Measurements from ENCODE around the gene NUDT5.

The NUDT5 gene

GRCh38 chr10:12207114-12207513, 11.4 kb upstream of the NUDT5 start:
- no peak for TF ChIP-seq Cebpa-rat (IDR thresholded peaks at IDR 0.05)

GRCh38 chr10:12205082-12205481, 9.4 kb upstream of the NUDT5 start:
- Histone ChIP-seq H3K9ac (no peak overlapping the region), H3K4me1 (peaks cover 19% of the 10 kb centered on the region), H3K36me3 (peaks cover 99% of the 10 kb centered on the region), H4K20me1 (peaks cover 100% of the 10 kb centered on the region), H3K9me3 (no peaks in the 10 kb centered on the region), H3K27me3 (no peaks in the 10 kb centered on the region), H3K4me3 (no peak overlapping the region), H3K27ac (no peak overlapping the region), H3K4me2 (no peak overlapping the region)
- no peak for TF ChIP-seq Cebpa-rat (IDR thresholded peaks at IDR 0.05)

More at GRCh38 chr10:12207114-12207513, 11.4 kb upstream of the NUDT5 start:
- H3K9me3 ChIP-seq, result no peaks in the 10 kb centered on the region
- H4K20me1 ChIP-seq, result peaks cover 95% of the 10 kb centered on the region
- H3K4me3 ChIP-seq, result no peak overlapping the region
- H3K4me1 ChIP-seq, result peaks cover 5% of the 10 kb centered on the region
- H3K4me2 ChIP-seq, result no peak overlapping the region
- H3K9ac ChIP-seq, result no peak overlapping the region
- H3K27me3 ChIP-seq, result no peaks in the 10 kb centered on the region
- H3K36me3 ChIP-seq, result peaks cover 99% of the 10 kb centered on the region
- no peak overlapping the region for H3K27ac ChIP-seq

GRCh38 chr10:12202226-12202625, 6.5 kb upstream of the NUDT5 start:
- Histone ChIP-seq H3K4me3 (no peak overlapping the region), H4K20me1 (peaks cover 100% of the 10 kb centered on the region), H3K36me3 (peaks cover 89% of the 10 kb centered on the region), H3K27ac (no peak overlapping the region), H3K9me3 (no peaks in the 10 kb centered on the region), H3K9ac (no peak overlapping the region), H3K27me3 (no peaks in the 10 kb centered on the region), H3K4me1 (peaks cover 35% of the 10 kb centered on the region), H3K4me2 (peak overlapping the region; percentile 32)
- TF ChIP-seq Cebpa-rat (IDR thresholded peaks at IDR 0.05), result no peak

GRCh38 chr10:12201543-12201942, 5.9 kb upstream of the NUDT5 start:
- Histone ChIP-seq H3K36me3 (peaks cover 83% of the 10 kb centered on the region), H4K20me1 (peaks cover 99% of the 10 kb centered on the region), H3K4me3 (no peak overlapping the region), H3K9ac (no peak overlapping the region), H3K9me3 (no peaks in the 10 kb centered on the region), H3K4me1 (peaks cover 36% of the 10 kb centered on the region), H3K27ac (no peak overlapping the region), H3K4me2 (peak overlapping the region; percentile 32), H3K27me3 (no peaks in the 10 kb centered on the region)
- TF ChIP-seq Cebpa-rat (IDR thresholded peaks at IDR 0.05), result no peak

GRCh38 chr10:12200850-12201249, 5.2 kb upstream of the NUDT5 start:
- peaks cover 36% of the 10 kb centered on the region for H3K4me1 ChIP-seq
- H3K9me3 ChIP-seq, result no peaks in the 10 kb centered on the region
- H3K4me2 ChIP-seq, result no peak overlapping the region
- H4K20me1 ChIP-seq, result peaks cover 96% of the 10 kb centered on the region
- H3K27ac ChIP-seq, result no peak overlapping the region
- H3K4me3 ChIP-seq, result no peak overlapping the region
- H3K27me3 ChIP-seq, result no peaks in the 10 kb centered on the region
- TF ChIP-seq Cebpa-rat (IDR thresholded peaks at IDR 0.05), result peak; percentile 51
- peaks cover 76% of the 10 kb centered on the region for H3K36me3 ChIP-seq
- H3K9ac ChIP-seq, result no peak overlapping the region

GRCh38 chr10:12198156-12198555, 2.5 kb upstream of the NUDT5 start:
- Histone ChIP-seq H3K4me3 (peak overlapping the region; percentile 85; the same call in 1 of the 2 replicates), H3K27me3 (no peaks in the 10 kb centered on the region), H3K27ac (no peak overlapping the region), H3K4me2 (peak overlapping the region; percentile 82), H3K4me1 (peaks cover 52% of the 10 kb centered on the region), H4K20me1 (peaks cover 78% of the 10 kb centered on the region), H3K9me3 (no peaks in the 10 kb centered on the region), H3K36me3 (peaks cover 49% of the 10 kb centered on the region), H3K9ac (no peak overlapping the region)
- TF ChIP-seq Cebpa-rat (IDR thresholded peaks at IDR 0.05), result no peak

GRCh38 chr10:12196531-12197211, 980 bp upstream of the NUDT5 start:
- Histone ChIP-seq H3K4me1 (peaks cover 47% of the 10 kb centered on the region), H3K27me3 (no peaks in the 10 kb centered on the region), H3K4me2 (peak overlapping the region; percentile 82), H4K20me1 (peaks cover 65% of the 10 kb centered on the region), H3K4me3 (peak overlapping the region; percentile 85), H3K27ac (peak overlapping the region; percentile 97), H3K36me3 (peaks cover 40% of the 10 kb centered on the region), H3K9ac (peak overlapping the region; percentile 93), H3K9me3 (no peaks in the 10 kb centered on the region)
- no peak for TF ChIP-seq Cebpa-rat (IDR thresholded peaks at IDR 0.05)

- peak overlapping the region; percentile 93 for H3K9ac ChIP-seq
- no peak for TF ChIP-seq Cebpa-rat (IDR thresholded peaks at IDR 0.05)
- H3K4me1 ChIP-seq, result peaks cover 52% of the 10 kb centered on the region
- H3K4me3 ChIP-seq, result peak overlapping the region; percentile 85
- peak overlapping the region; percentile 97 for H3K27ac ChIP-seq
- H3K9me3 ChIP-seq, result no peaks in the 10 kb centered on the region
- H3K27me3 ChIP-seq, result no peaks in the 10 kb centered on the region
- peaks cover 55% of the 10 kb centered on the region for H4K20me1 ChIP-seq
- H3K36me3 ChIP-seq, result peaks cover 30% of the 10 kb centered on the region
- H3K4me2 ChIP-seq, result peak overlapping the region; percentile 82
These were observed 449 bp downstream of the NUDT5 start for GRCh38 chr10:12195281-12195602.

- Histone ChIP-seq H3K4me3 (peak overlapping the region; percentile 85), H3K27me3 (no peaks in the 10 kb centered on the region), H3K36me3 (peaks cover 26% of the 10 kb centered on the region)
These were observed 879 bp downstream of the NUDT5 start for GRCh38 chr10:12194752-12195271.

GRCh38 chr10:12193193-12193592, 2.5 kb downstream of the NUDT5 start:
- Histone ChIP-seq H3K9me3 (no peaks in the 10 kb centered on the region), H3K4me2 (no peak overlapping the region), H3K36me3 (peaks cover 15% of the 10 kb centered on the region; the same call in 1 of the 2 replicates), H3K9ac (no peak overlapping the region), H3K4me3 (no peak overlapping the region), H3K27me3 (no peaks in the 10 kb centered on the region), H3K27ac (no peak overlapping the region), H3K4me1 (peaks cover 46% of the 10 kb centered on the region), H4K20me1 (peaks cover 39% of the 10 kb centered on the region)
- TF ChIP-seq Cebpa-rat (IDR thresholded peaks at IDR 0.05), result no peak

More at GRCh38 chr10:12194752-12195271, 879 bp downstream of the NUDT5 start:
- Histone ChIP-seq H3K4me1 (peaks cover 52% of the 10 kb centered on the region), H4K20me1 (peaks cover 50% of the 10 kb centered on the region), H3K9ac (peak overlapping the region; percentile 93), H3K9me3 (no peaks in the 10 kb centered on the region), H3K4me2 (peak overlapping the region; percentile 82), H3K27ac (peak overlapping the region; percentile 97)
- peak; percentile 71 for TF ChIP-seq Cebpa-rat (IDR thresholded peaks at IDR 0.05)

Measured in BLaER1 (cell line).